Neural progenitor cell (in vitro differentiated cells): ENCODE measurements around the gene ZNF664. TPM values are rescaled to one million over a fixed set of nuclear protein-coding genes. Genes with fewer than 3 reads are reported as not detected.
A peak's percentile ranks its signal among the peaks of the same experiment; 100 is the strongest.

Source experiments
- DNase-seq: peaks from one replicate; pipeline ENCODE4 v3.0.0-alpha.2; 2016; ENCODE audit warnings: low spot score
- H2AFZ ChIP-seq: fragments of 200-600 bp; sonication (generic); replicated peaks from 2 replicates; pipeline ENCODE4 v1.6.1; 2016; ENCODE audit warnings: antibody characterized with exemption
- H3F3A ChIP-seq: fragments of 200-600 bp; sonication (generic); 2 replicates; pipeline ENCODE4 v1.6.1; 2016; ENCODE audit warnings: antibody characterized with exemption, low read depth
- H3K27ac ChIP-seq: fragments of 200-600 bp; sonication (generic); 2 replicates; pipeline ENCODE4 v1.5.1; 2016; ENCODE audit warnings: mild to moderate bottlenecking
- H3K27me3 ChIP-seq: fragments of 200-600 bp; sonication (generic); 2 replicates; pipeline ENCODE4 v1.6.1; 2016; ENCODE audit warnings: mild to moderate bottlenecking, moderate library complexity
- H3K36me3 ChIP-seq: fragments of 200-600 bp; sonication (generic); 2 replicates; pipeline ENCODE4 v1.5.1; 2016
- H3K4me1 ChIP-seq: fragments of 200-600 bp; sonication (generic); 2 replicates; pipeline ENCODE4 v1.6.1; 2016; ENCODE audit warnings: mixed run types
- H3K4me2 ChIP-seq: fragments of 200-600 bp; sonication (generic); 2 replicates; pipeline ENCODE4 v1.6.1; 2016
- H3K4me3 ChIP-seq: fragments of 200-600 bp; sonication (generic); 2 replicates; pipeline ENCODE4 v1.5.1; 2016
- H3K79me2 ChIP-seq: fragments of 200-600 bp; sonication (generic); 2 replicates; pipeline ENCODE4 v1.6.1; 2016; ENCODE audit warnings: low read depth
- H3K9ac ChIP-seq: fragments of 200-600 bp; sonication (generic); 2 replicates; pipeline ENCODE4 v1.6.1; 2016
- H3K9me3 ChIP-seq: fragments of 200-600 bp; sonication (generic); 2 replicates; pipeline ENCODE4 v1.5.1; 2016; ENCODE audit warnings: low read depth
- H4K20me1 ChIP-seq: fragments of 200-600 bp; sonication (generic); 2 replicates; pipeline ENCODE4 v1.6.1; 2016; ENCODE audit warnings: low read depth
- H3K27ac Mint-ChIP-seq: 3 replicates; pipeline ENCODE4 v1.8.0; 2021; ENCODE audit warnings: mixed read lengths
- H3K27me3 Mint-ChIP-seq: 2 replicates; pipeline ENCODE4 v1.8.0; 2022; ENCODE audit warnings: low read depth, mild to moderate bottlenecking, inconsistent platforms, moderate library complexity, mixed read lengths; ENCODE audit not compliant: insufficient read depth
- H3K36me3 Mint-ChIP-seq: 3 replicates; pipeline ENCODE4 v1.8.0; 2021; ENCODE audit warnings: mixed read lengths
- H3K4me1 Mint-ChIP-seq: 3 replicates; pipeline ENCODE4 v1.8.0; 2021; ENCODE audit warnings: mixed read lengths
- H3K4me3 Mint-ChIP-seq: 3 replicates; pipeline ENCODE4 v1.8.0; 2021; ENCODE audit warnings: mild to moderate bottlenecking, moderate library complexity, mixed read lengths
- H3K9me3 Mint-ChIP-seq: 3 replicates; pipeline ENCODE4 v1.8.0; 2020; ENCODE audit warnings: mixed read lengths
- CTCF ChIP-seq: fragments of 200-600 bp; sonication (generic); IDR thresholded peaks from 2 replicates; pipeline ENCODE4 v1.5.1; 2017; ENCODE audit warnings: antibody characterized with exemption, mild to moderate bottlenecking
- EZH2 ChIP-seq: fragments of 200-600 bp; sonication (generic); IDR thresholded peaks from 2 replicates; pipeline ENCODE4 v1.6.1; 2017; ENCODE audit warnings: antibody characterized with exemption, mild to moderate bottlenecking, moderate library complexity
- EZH2phosphoT487 ChIP-seq: fragments of 200-600 bp; sonication (generic); IDR thresholded peaks from 2 replicates; pipeline ENCODE4 v1.6.1; 2017; ENCODE audit warnings: antibody characterized with exemption
- total RNA-seq: library from RNA; depleted of rRNA; stranded (reverse); fragments of >200 nt; gene quantifications from 2 replicates; pipeline ENCODE4 v1.2.3, GENCODE V29; 2015; ENCODE audit warnings: low replicate concordance

The ZNF664 gene
- total RNA-seq, 1 donor from 2014 or later, result 172 TPM

GRCh38 chr12:123967121-123967586 is 5.9 kb upstream of the ZNF664 start:
- no peak for DNase-seq
- Histone ChIP-seq H3F3A (peaks cover 23% of the 10 kb centered on the region), H2AFZ (no peak overlapping the region), H3K9ac (no peak overlapping the region), H3K9me3 (no peaks in the 10 kb centered on the region), H4K20me1 (peaks cover 93% of the 10 kb centered on the region), H3K4me2 (no peak overlapping the region), H3K4me1 (peaks cover 12% of the 10 kb centered on the region), H3K27me3 (peaks cover 95% of the 10 kb centered on the region), H3K36me3 (no peaks in the 10 kb centered on the region), H3K27ac (no peak overlapping the region), H3K4me3 (no peak overlapping the region), H3K79me2 (peaks cover 8% of the 10 kb centered on the region)
- H3K27me3 Mint-ChIP-seq, result no peaks in the 10 kb centered on the region
- peaks cover 24% of the 10 kb centered on the region for H3K4me1 Mint-ChIP-seq
- H3K4me3 Mint-ChIP-seq, result no peak overlapping the region
- no peak overlapping the region for H3K27ac Mint-ChIP-seq
- H3K9me3 Mint-ChIP-seq, result no peaks in the 10 kb centered on the region
- TF ChIP-seq EZH2phosphoT487 (no peak), EZH2 (no peak), CTCF (no peak)
- peaks cover 2% of the 10 kb centered on the region for H3K36me3 Mint-ChIP-seq

DNA sequence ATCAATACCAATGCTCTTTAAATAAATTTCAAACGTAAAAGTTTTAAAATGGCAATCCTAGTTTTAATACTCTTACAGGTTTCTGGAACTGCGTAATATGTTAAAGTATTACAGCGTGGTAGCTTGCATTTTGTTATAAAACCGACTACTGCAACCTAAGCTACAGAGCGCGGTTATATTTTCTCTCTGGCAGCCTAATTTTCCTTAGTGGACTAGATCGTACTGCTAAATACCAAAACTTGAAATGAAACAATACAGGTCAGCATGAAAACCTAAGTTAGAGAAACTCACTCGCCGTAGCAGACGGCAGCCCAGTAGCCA is 1.6 kb upstream of the ZNF664 start:
- H3K27me3 Mint-ChIP-seq, result no peaks in the 10 kb centered on the region
- H3K36me3 Mint-ChIP-seq, result peaks cover 16% of the 10 kb centered on the region

DNA sequence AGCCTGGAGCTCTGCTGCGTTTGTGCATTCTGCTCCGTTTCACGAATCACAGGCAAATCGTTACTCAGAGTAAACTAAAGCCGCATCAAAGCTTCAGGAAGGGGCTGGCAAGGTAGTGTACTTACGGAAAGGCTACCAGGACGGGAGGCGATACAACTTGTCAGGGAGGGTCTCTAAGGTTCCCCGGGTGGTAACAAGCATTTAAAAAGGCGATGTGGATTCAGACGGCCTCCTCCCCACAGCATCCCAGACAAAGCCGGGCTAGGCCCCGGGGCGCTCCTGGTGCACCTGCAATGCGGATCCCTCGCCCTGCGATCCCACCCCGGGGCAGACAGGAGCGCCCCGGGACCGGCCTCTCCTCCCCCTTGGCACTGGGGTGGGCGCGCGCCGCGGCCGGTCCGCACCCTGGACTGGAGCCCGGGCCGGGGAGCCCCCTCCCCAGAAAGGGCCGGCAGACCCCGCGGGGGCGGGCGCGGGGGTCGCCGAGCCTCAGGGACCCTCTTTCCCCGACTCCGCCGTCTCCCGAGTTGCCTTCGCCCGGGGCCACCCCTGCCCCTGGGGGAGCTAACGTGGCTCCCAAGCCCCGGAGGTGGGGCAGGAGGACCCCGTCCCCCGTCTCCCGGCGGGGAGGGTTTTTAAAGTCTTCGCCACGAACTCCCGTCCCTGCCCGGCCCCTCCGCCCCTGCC is 1.1 kb upstream of the ZNF664 start:
- TF ChIP-seq EZH2, result no peak
- Histone ChIP-seq H4K20me1 (peaks cover 79% of the 10 kb centered on the region), H3K36me3 (peaks cover 11% of the 10 kb centered on the region), H3K27me3 (peaks cover 54% of the 10 kb centered on the region), H3K4me3 (peak overlapping the region; percentile 96), H3F3A (peaks cover 31% of the 10 kb centered on the region), H2AFZ (peak overlapping the region; percentile 65), H3K9me3 (no peaks in the 10 kb centered on the region), H3K4me2 (peak overlapping the region; percentile 93), H3K4me1 (peaks cover 21% of the 10 kb centered on the region), H3K27ac (no peak overlapping the region), H3K9ac (no peak overlapping the region), H3K79me2 (peaks cover 45% of the 10 kb centered on the region)
- Mint-ChIP-seq H3K4me1 (peaks cover 27% of the 10 kb centered on the region), H3K36me3 (peaks cover 17% of the 10 kb centered on the region), H3K9me3 (no peaks in the 10 kb centered on the region), H3K27me3 (no peaks in the 10 kb centered on the region), H3K4me3 (peak overlapping the region; percentile 99), H3K27ac (peak overlapping the region; percentile 91)
- DNase-seq, result peak; percentile 79

More for the DNA sequence above, 1.6 kb upstream of the ZNF664 start:
- no peak for DNase-seq
- peaks cover 79% of the 10 kb centered on the region for H4K20me1 ChIP-seq
- no peaks in the 10 kb centered on the region for H3K9me3 Mint-ChIP-seq
- H3K4me1 ChIP-seq, result peaks cover 21% of the 10 kb centered on the region
- peaks cover 31% of the 10 kb centered on the region for H3F3A ChIP-seq
- H3K27ac ChIP-seq, result no peak overlapping the region
- TF ChIP-seq EZH2phosphoT487, result no peak
- no peak for TF ChIP-seq EZH2
- TF ChIP-seq CTCF, result no peak
- H3K9me3 ChIP-seq, result no peaks in the 10 kb centered on the region
- peak overlapping the region; percentile 65 for H2AFZ ChIP-seq
- peaks cover 27% of the 10 kb centered on the region for H3K4me1 Mint-ChIP-seq
- peaks cover 40% of the 10 kb centered on the region for H3K79me2 ChIP-seq
- H3K36me3 ChIP-seq, result peaks cover 11% of the 10 kb centered on the region
- peaks cover 59% of the 10 kb centered on the region for H3K27me3 ChIP-seq
- peak overlapping the region; percentile 93 for H3K4me2 ChIP-seq
- no peak overlapping the region for H3K9ac ChIP-seq
- peak overlapping the region; percentile 99 for H3K4me3 Mint-ChIP-seq
- H3K27ac Mint-ChIP-seq, result peak overlapping the region; percentile 91
- H3K4me3 ChIP-seq, result peak overlapping the region; percentile 96
